Measurements from ENCODE around the gene PDE9A. TPM values are rescaled to one million over a fixed set of nuclear protein-coding genes. Genes with fewer than 3 reads are reported as not detected.

Gene PDE9A
- total RNA-seq, 1 donor from 2014 or later = 2.0 TPM

- no peak for TF ChIP-seq CTCF (conservative IDR thresholded peaks at IDR 0.05; ENCODE audit: low read depth, low read length)
- no peak for DNase-seq (ENCODE audit: low read depth)
- H3K4me3 ChIP-seq (ENCODE audit: low read depth, low read length) = no peak overlapping the region
Observed at GRCh38 chr21:42657676-42658319, 4.4 kb downstream of the PDE9A start.

DNA sequence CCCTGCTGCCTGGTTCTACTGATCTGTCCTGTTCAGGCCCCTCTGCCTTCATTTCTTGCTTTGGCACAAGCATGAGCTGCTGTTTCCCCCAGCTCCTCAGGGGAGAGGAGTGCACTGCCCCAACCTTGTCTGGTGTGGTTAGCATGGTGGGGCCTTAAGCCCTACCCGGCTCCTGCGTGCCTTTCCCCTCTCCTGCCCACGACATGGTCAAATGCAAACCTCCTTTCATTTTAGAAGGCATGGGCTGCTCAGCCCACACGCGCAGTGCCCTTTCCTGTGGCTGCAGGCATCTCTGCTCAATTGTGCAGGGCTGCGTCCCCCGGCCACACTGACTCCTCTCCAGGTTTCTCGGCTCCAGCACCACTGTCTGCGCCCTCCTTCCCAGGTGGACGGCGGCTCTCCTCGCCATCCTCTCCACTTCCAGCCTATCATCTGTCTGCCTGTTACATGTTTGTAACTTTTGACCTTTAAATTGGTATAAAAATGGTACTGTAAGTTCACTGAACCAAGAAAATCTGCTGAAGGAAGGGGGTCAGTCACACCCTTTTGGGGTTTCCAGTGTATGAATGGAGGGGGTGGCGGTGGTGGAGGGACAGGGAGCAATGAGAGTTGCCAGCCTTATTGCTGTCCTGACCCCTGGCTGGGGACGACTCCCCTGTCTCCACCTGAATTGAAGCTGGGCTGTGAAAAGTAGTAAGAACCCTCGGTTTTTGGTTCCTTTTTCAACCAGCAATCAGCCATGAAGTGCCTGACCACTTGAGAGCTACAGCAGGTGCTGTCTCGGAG is 5.1 kb downstream of the PDE9A start:
- no peak for DNase-seq (ENCODE audit: low read depth)
- TF ChIP-seq CTCF (conservative IDR thresholded peaks at IDR 0.05; ENCODE audit: low read depth, low read length) = no peak
- H3K4me3 ChIP-seq (ENCODE audit: low read depth, low read length) = no peak overlapping the region

DNA sequence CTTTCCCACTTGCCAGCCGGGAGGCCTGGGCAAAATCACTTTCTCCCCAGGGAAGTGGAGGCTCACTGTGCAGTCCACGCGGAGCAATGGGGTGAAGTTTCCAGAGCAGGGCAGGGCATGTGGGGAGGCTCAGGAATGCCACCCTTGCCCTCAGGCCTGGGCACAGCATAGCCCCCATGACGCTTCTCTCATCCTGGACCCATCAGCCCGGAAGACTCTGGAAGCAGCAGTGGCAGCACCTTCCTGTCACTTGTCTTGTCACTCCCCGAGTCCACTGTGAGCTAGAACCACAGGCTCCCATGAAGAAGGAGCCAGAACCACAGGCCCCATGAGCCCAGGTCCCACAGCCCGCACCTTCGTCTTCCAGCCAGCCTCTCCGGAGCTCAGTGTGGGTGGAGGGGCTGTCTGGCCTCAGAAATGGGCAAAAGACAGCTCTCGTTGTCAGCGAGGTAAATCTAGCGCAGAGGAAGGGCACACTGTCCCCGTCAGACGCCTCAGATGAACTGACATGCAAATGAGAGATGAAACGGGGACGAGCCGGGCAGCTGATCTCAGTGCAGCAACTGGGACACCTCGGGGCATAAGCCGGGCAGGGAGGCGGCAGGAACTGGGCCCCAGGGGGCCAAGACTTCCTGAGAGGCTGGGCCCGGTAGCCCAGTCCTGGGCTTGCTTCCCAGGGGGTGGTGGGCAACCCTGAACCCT is 6.1 kb downstream of the PDE9A start:
- DNase-seq (ENCODE audit: low read depth) = no peak
- H3K4me3 ChIP-seq (ENCODE audit: low read depth, low read length) = no peak overlapping the region
- TF ChIP-seq CTCF (conservative IDR thresholded peaks at IDR 0.05; ENCODE audit: low read depth, low read length) = no peak

GRCh38 chr21:42660118-42660470 is 6.7 kb downstream of the PDE9A start:
- no peak for TF ChIP-seq CTCF (conservative IDR thresholded peaks at IDR 0.05; ENCODE audit: low read depth, low read length)
- no peak for DNase-seq (ENCODE audit: low read depth)
- H3K4me3 ChIP-seq (ENCODE audit: low read depth, low read length) = no peak overlapping the region

DNA sequence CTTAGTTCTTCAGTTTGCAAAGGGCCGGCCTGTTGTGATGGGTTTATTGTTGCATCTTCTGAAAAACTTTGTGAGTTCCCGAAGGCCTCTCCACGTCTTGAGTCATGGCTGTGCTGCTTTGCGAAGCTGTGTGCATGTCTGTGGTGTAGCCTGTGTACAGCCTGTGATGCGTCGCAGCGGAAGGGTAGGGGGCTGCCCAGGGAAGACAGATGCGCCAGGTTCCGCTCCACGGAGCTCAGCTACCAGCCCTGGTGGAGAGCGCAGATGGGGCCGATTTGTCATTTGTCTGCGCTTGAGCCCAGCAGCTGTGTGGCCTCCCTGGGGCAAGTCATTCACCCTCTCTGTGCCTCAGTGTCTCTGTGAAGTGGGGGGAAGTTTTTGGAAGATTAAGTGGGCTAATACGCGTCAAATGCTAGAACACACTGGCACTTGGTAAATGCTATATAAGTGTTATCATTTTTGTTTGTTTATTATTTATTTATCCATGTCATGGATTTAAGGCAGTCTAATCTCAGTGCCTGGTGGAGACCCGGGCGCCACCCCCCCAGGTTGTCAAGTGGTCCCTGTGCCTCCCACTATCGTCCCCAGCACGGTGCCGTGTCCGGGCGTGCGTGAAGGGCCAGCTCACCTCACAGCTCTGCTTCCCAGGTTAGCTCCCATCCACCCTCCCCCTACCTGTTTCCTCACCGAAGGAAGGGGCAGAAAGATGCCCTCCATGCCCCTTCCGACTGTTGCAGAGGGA is 8.4 kb downstream of the PDE9A start:
- no peak for DNase-seq (ENCODE audit: low read depth)
- TF ChIP-seq CTCF (conservative IDR thresholded peaks at IDR 0.05; ENCODE audit: low read depth, low read length) = no peak
- no peak overlapping the region for H3K4me3 ChIP-seq (ENCODE audit: low read depth, low read length)

DNA sequence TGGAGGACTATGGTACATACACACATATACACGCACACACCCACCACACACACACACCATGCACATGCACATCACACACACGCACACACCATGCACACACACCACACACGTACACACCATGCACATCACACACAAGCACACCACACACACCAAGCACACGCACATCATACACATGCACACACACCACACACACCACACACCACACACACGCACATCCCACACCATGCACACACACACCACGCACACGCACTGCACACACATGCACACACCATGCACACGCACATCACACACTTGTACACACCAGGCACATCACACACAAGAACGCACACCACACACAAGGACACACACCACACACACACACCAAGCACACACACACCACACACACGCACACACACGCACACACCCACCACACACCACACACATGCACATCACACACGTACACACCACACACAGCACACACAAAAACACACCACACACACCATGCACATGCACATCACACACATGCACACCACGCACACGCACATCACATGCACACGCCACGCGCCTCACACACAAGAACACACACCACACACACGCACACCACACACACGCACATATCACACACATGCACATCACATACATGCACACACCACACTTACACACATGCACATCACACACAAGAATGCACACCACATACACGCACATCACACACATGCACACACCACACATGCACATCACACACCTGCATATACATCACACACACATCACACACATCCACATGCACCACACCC is 9.2 kb downstream of the PDE9A start:
- no peak for TF ChIP-seq CTCF (conservative IDR thresholded peaks at IDR 0.05; ENCODE audit: low read depth, low read length)
- no peak for DNase-seq (ENCODE audit: low read depth)
- H3K4me3 ChIP-seq (ENCODE audit: low read depth, low read length) = no peak overlapping the region

Measured in epithelial cell of proximal tubule (primary cell).